IMR-90 (cell line): Measurements from ENCODE around the gene PLGRKT. TPM values are rescaled to one million over a fixed set of nuclear protein-coding genes. Genes with fewer than 3 reads are reported as not detected.

ENCODE experiments used
- SMC3 ChIP-seq: fragments of 150-350 bp; IDR thresholded peaks from 2 replicates; pipeline ENCODE4 v1.6.1; 2016; ENCODE audit warnings: low read depth, mild to moderate bottlenecking, antibody characterized with exemption, low read length, moderate library complexity
- polyA plus RNA-seq, 3 experiments: library from polyadenylated mRNA; depleted of rRNA; stranded (reverse); fragments of >200 nt; gene quantifications; 2 replicates each; pipeline ENCODE4 v1.2.3, GENCODE V29; 2012; ENCODE audit warnings: low replicate concordance in 1 of 3
- total RNA-seq: library from RNA; depleted of rRNA; stranded (reverse); fragments of >200 nt; gene quantifications from 2 replicates; pipeline ENCODE4 v1.2.3, GENCODE V29; 2012
- TF ChIP-seq, protein P1 (sequence below): conservative IDR thresholded peaks from 2 replicates; pipeline ENCODE4 v1.5.1; 2012; ENCODE audit warnings: mild to moderate bottlenecking, low read depth, low read length, improper control_type of control experiment
- TF ChIP-seq, protein P2 (sequence below): fragments of 150-350 bp; IDR thresholded peaks from 2 replicates; pipeline ENCODE4 v1.6.1; 2017; ENCODE audit warnings: mild to moderate bottlenecking, antibody characterized with exemption, low read length, low read depth

PLGRKT gene
- total and polyA plus RNA-seq, 2 of the 4 experiments (the other 2 are of a cell fraction) = 10.8 to 12.7 TPM

GRCh38 chr9:5437254-5438216 lies at the start of gene PLGRKT (continued):
- TF ChIP-seq, protein P1, sequence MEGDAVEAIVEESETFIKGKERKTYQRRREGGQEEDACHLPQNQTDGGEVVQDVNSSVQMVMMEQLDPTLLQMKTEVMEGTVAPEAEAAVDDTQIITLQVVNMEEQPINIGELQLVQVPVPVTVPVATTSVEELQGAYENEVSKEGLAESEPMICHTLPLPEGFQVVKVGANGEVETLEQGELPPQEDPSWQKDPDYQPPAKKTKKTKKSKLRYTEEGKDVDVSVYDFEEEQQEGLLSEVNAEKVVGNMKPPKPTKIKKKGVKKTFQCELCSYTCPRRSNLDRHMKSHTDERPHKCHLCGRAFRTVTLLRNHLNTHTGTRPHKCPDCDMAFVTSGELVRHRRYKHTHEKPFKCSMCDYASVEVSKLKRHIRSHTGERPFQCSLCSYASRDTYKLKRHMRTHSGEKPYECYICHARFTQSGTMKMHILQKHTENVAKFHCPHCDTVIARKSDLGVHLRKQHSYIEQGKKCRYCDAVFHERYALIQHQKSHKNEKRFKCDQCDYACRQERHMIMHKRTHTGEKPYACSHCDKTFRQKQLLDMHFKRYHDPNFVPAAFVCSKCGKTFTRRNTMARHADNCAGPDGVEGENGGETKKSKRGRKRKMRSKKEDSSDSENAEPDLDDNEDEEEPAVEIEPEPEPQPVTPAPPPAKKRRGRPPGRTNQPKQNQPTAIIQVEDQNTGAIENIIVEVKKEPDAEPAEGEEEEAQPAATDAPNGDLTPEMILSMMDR = peak; percentile 29; the same call in 1 of the 2 replicates
- TF ChIP-seq, protein P2, sequence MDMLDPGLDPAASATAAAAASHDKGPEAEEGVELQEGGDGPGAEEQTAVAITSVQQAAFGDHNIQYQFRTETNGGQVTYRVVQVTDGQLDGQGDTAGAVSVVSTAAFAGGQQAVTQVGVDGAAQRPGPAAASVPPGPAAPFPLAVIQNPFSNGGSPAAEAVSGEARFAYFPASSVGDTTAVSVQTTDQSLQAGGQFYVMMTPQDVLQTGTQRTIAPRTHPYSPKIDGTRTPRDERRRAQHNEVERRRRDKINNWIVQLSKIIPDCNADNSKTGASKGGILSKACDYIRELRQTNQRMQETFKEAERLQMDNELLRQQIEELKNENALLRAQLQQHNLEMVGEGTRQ = no peak
- TF ChIP-seq SMC3 = 0 out of 2 replicates have a peak, but pooled peaks have one; percentile 17
